Measurements from ENCODE around the gene XPO5.

XPO5 gene

GRCh38 chr6:43575772-43576551 lies at the start of gene XPO5, which contains the start of gene POLH:
Gene XPO5, minus strand, starts transcription at chr6:43576038. Its CDS starts 174 bp downstream, at chr6:43575864.
Gene POLH, plus strand, starts transcription at chr6:43576185. Its CDS starts 6,135 bp downstream, at chr6:43582320.
- Histone ChIP-seq H3K4me3 (ENCODE audit: low read depth in 1 of 2, low read length in 2 of 2) (peak within 1 kb of the TSS; percentile 94 to 97), H3K4me1 (ENCODE audit: insufficient read depth, low read length) (peaks cover 20% of the 10 kb centered on the region), H3K9me3 (ENCODE audit: low read length) (no peaks in the 10 kb centered on the region), H3K9ac (ENCODE audit: low read length) (peak within 1 kb of the TSS; percentile 62), H3K36me3 (ENCODE audit: insufficient read depth, low read length) (peaks cover 9% of the 10 kb centered on the region), H3K27me3 (ENCODE audit: control insufficient read depth in 1 of 2, insufficient read depth in 2 of 2, low read length in 2 of 2) (no peaks in the 10 kb centered on the region), H3K27ac (ENCODE audit: low read depth, low read length) (peak within 1 kb of the TSS; percentile 86)

- Histone ChIP-seq H3K36me3 (ENCODE audit: insufficient read depth, low read length) (peaks cover 56% of the 10 kb centered on the region), H3K4me3 (ENCODE audit: low read depth in 1 of 2, low read length in 2 of 2) (no peak overlapping the region), H3K27ac (ENCODE audit: low read depth, low read length) (no peak overlapping the region), H3K4me1 (ENCODE audit: insufficient read depth, low read length) (peaks cover 18% of the 10 kb centered on the region), H3K9ac (ENCODE audit: low read length) (no peak overlapping the region), H3K9me3 (ENCODE audit: low read length) (no peaks in the 10 kb centered on the region), H3K27me3 (ENCODE audit: control insufficient read depth in 1 of 2, insufficient read depth in 2 of 2, low read length in 2 of 2) (no peaks in the 10 kb centered on the region)
Measured at GRCh38 chr6:43625393-43625992, 49.7 kb upstream of the XPO5 start.

DNA sequence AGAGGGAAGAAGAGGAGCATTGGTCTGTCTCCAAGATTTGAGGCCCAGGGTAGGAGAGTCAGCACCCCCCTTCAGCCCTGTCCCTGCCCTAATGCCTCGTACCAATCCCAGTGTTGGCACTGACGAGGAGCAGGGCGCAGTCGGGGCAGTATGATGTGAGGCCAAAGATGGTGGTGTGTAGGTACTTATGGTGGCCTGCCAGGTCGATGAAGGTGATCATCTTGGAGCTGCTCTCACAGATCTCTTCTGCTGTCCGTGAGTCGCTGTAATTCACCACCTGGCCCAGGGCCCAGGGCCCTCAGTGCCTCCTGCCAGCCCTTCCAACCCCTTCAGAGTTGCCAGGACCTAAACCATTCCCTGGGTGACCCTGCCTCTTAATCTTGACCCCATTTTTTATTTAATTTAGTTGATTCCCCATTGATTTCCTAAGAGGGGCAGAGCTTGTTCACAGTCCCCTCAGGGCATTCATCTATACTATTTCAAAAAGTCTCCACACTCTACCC lies 49.0 kb upstream of the XPO5 start:
- H3K36me3 ChIP-seq (ENCODE audit: insufficient read depth, low read length), result peaks cover 61% of the 10 kb centered on the region

GRCh38 chr6:43623880-43624785 lies 48.3 kb upstream of the XPO5 start:
- no peak overlapping the region for H3K4me3 ChIP-seq (ENCODE audit: low read depth in 1 of 2, low read length in 2 of 2)
- no peaks in the 10 kb centered on the region for H3K27me3 ChIP-seq (ENCODE audit: control insufficient read depth in 1 of 2, insufficient read depth in 2 of 2, low read length in 2 of 2)
- peaks cover 62% of the 10 kb centered on the region for H3K36me3 ChIP-seq (ENCODE audit: insufficient read depth, low read length)
- H3K9ac ChIP-seq (ENCODE audit: low read length), result no peak overlapping the region
- no peak overlapping the region for H3K27ac ChIP-seq (ENCODE audit: low read depth, low read length)
- H3K9me3 ChIP-seq (ENCODE audit: low read length), result no peaks in the 10 kb centered on the region
- peaks cover 13% of the 10 kb centered on the region for H3K4me1 ChIP-seq (ENCODE audit: insufficient read depth, low read length)

More for the DNA sequence above, 49.0 kb upstream of the XPO5 start:
- Histone ChIP-seq H3K9me3 (ENCODE audit: low read length) (no peaks in the 10 kb centered on the region), H3K27ac (ENCODE audit: low read depth, low read length) (no peak overlapping the region), H3K27me3 (ENCODE audit: control insufficient read depth in 1 of 2, insufficient read depth in 2 of 2, low read length in 2 of 2) (no peaks in the 10 kb centered on the region), H3K4me3 (ENCODE audit: low read depth in 1 of 2, low read length in 2 of 2) (no peak overlapping the region), H3K9ac (ENCODE audit: low read length) (no peak overlapping the region), H3K4me1 (ENCODE audit: insufficient read depth, low read length) (peaks cover 13% of the 10 kb centered on the region)

GRCh38 chr6:43622541-43622940 lies 46.7 kb upstream of the XPO5 start:
- Histone ChIP-seq H3K27ac (ENCODE audit: low read depth, low read length) (no peak overlapping the region), H3K9ac (ENCODE audit: low read length) (no peak overlapping the region), H3K4me1 (ENCODE audit: insufficient read depth, low read length) (peaks cover 8% of the 10 kb centered on the region), H3K36me3 (ENCODE audit: insufficient read depth, low read length) (peaks cover 62% of the 10 kb centered on the region), H3K27me3 (ENCODE audit: control insufficient read depth in 1 of 2, insufficient read depth in 2 of 2, low read length in 2 of 2) (no peaks in the 10 kb centered on the region), H3K9me3 (ENCODE audit: low read length) (no peaks in the 10 kb centered on the region), H3K4me3 (ENCODE audit: low read depth in 1 of 2, low read length in 2 of 2) (no peak overlapping the region)

- peaks cover 62% of the 10 kb centered on the region for H3K36me3 ChIP-seq (ENCODE audit: insufficient read depth, low read length)
- peaks cover 1% of the 10 kb centered on the region for H3K4me1 ChIP-seq (ENCODE audit: insufficient read depth, low read length)
- H3K27me3 ChIP-seq (ENCODE audit: control insufficient read depth in 1 of 2, insufficient read depth in 2 of 2, low read length in 2 of 2), result no peaks in the 10 kb centered on the region
- H3K9me3 ChIP-seq (ENCODE audit: low read length), result no peaks in the 10 kb centered on the region
- H3K4me3 ChIP-seq (ENCODE audit: low read depth in 1 of 2, low read length in 2 of 2), result no peak overlapping the region
- no peak overlapping the region for H3K27ac ChIP-seq (ENCODE audit: low read depth, low read length)
- H3K9ac ChIP-seq (ENCODE audit: low read length), result no peak overlapping the region
Measured at GRCh38 chr6:43621836-43622180, 46.0 kb upstream of the XPO5 start.

- no peak overlapping the region for H3K27ac ChIP-seq (ENCODE audit: low read depth, low read length)
- H3K4me3 ChIP-seq (ENCODE audit: low read depth in 1 of 2, low read length in 2 of 2), result no peak overlapping the region
- H3K9ac ChIP-seq (ENCODE audit: low read length), result no peak overlapping the region
- no peaks in the 10 kb centered on the region for H3K9me3 ChIP-seq (ENCODE audit: low read length)
- H3K4me1 ChIP-seq (ENCODE audit: insufficient read depth, low read length), result no peaks in the 10 kb centered on the region
- H3K36me3 ChIP-seq (ENCODE audit: insufficient read depth, low read length), result peaks cover 62% of the 10 kb centered on the region
- no peaks in the 10 kb centered on the region for H3K27me3 ChIP-seq (ENCODE audit: control insufficient read depth in 1 of 2, insufficient read depth in 2 of 2, low read length in 2 of 2)
Measured at GRCh38 chr6:43621078-43621835, 45.4 kb upstream of the XPO5 start.

GRCh38 chr6:43616725-43617472 lies 41.1 kb upstream of the XPO5 start:
- Histone ChIP-seq H3K4me1 (ENCODE audit: insufficient read depth, low read length) (no peaks in the 10 kb centered on the region), H3K27ac (ENCODE audit: low read depth, low read length) (no peak overlapping the region), H3K9me3 (ENCODE audit: low read length) (no peaks in the 10 kb centered on the region), H3K27me3 (ENCODE audit: control insufficient read depth in 1 of 2, insufficient read depth in 2 of 2, low read length in 2 of 2) (no peaks in the 10 kb centered on the region), H3K36me3 (ENCODE audit: insufficient read depth, low read length) (peaks cover 34% of the 10 kb centered on the region), H3K9ac (ENCODE audit: low read length) (no peak overlapping the region), H3K4me3 (ENCODE audit: low read depth in 1 of 2, low read length in 2 of 2) (no peak overlapping the region)

- no peak overlapping the region for H3K27ac ChIP-seq (ENCODE audit: low read depth, low read length)
- H3K36me3 ChIP-seq (ENCODE audit: insufficient read depth, low read length), result peaks cover 24% of the 10 kb centered on the region
- no peaks in the 10 kb centered on the region for H3K4me1 ChIP-seq (ENCODE audit: insufficient read depth, low read length)
- no peak overlapping the region for H3K9ac ChIP-seq (ENCODE audit: low read length)
- H3K27me3 ChIP-seq (ENCODE audit: control insufficient read depth in 1 of 2, insufficient read depth in 2 of 2, low read length in 2 of 2), result no peaks in the 10 kb centered on the region
- H3K4me3 ChIP-seq (ENCODE audit: low read depth in 1 of 2, low read length in 2 of 2), result no peak overlapping the region
- H3K9me3 ChIP-seq (ENCODE audit: low read length), result no peaks in the 10 kb centered on the region
Measured at GRCh38 chr6:43614396-43614730, 38.5 kb upstream of the XPO5 start.

DNA sequence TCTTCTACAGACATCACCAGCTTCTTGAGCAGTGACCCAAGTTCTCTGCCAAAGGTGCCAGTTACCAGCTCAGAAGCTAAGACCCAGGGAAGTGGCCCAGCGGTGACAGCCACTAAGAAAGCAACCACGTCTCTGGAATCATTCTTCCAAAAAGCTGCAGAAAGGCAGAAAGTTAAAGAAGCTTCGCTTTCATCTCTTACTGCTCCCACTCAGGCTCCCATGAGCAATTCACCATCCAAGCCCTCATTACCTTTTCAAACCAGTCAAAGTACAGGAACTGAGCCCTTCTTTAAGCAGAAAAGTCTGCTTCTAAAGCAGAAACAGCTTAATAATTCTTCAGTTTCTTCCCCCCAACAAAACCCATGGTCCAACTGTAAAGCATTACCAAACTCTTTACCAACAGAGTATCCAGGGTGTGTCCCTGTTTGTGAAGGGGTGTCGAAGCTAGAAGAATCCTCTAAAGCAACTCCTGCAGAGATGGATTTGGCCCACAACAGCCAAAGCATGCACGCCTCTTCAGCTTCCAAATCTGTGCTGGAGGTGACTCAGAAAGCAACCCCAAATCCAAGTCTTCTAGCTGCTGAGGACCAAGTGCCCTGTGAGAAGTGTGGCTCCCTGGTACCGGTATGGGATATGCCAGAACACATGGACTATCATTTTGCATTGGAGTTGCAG lies 38.0 kb upstream of the XPO5 start:
- Histone ChIP-seq H3K4me3 (ENCODE audit: low read depth in 1 of 2, low read length in 2 of 2) (no peak overlapping the region), H3K36me3 (ENCODE audit: insufficient read depth, low read length) (peaks cover 24% of the 10 kb centered on the region), H3K4me1 (ENCODE audit: insufficient read depth, low read length) (no peaks in the 10 kb centered on the region), H3K27me3 (ENCODE audit: control insufficient read depth in 1 of 2, insufficient read depth in 2 of 2, low read length in 2 of 2) (no peaks in the 10 kb centered on the region), H3K27ac (ENCODE audit: low read depth, low read length) (no peak overlapping the region), H3K9me3 (ENCODE audit: low read length) (no peaks in the 10 kb centered on the region), H3K9ac (ENCODE audit: low read length) (no peak overlapping the region)

All from muscle layer of colon (tissue), 2 donors.